Chondrocyte (in vitro differentiated cells): Measurements from ENCODE around the gene ZG16. TPM values are rescaled to one million over a fixed set of nuclear protein-coding genes. Genes with fewer than 3 reads are reported as not detected.

Experiments
- DNase-seq: peaks from one replicate; pipeline ENCODE4 v3.0.0; 2021; ENCODE audit warnings: mixed read lengths, low spot score
- H3K27ac Mint-ChIP-seq: one replicate; pipeline ENCODE4 v1.8.0; 2021; ENCODE audit warnings: mild to moderate bottlenecking, moderate library complexity, mixed read lengths; ENCODE audit not compliant: unreplicated experiment
- H3K27me3 Mint-ChIP-seq: 2 replicates; pipeline ENCODE4 v1.8.0; 2021; ENCODE audit warnings: low read depth, mixed read lengths
- H3K36me3 Mint-ChIP-seq: 2 replicates; pipeline ENCODE4 v1.8.0; 2021; ENCODE audit warnings: low read depth, mixed read lengths
- H3K4me1 Mint-ChIP-seq: 2 replicates; pipeline ENCODE4 v1.8.0; 2021; ENCODE audit warnings: low read depth, mild to moderate bottlenecking, mixed read lengths
- H3K4me3 Mint-ChIP-seq: one replicate; pipeline ENCODE4 v1.8.0; 2021; ENCODE audit warnings: mild to moderate bottlenecking, moderate library complexity, mixed read lengths; ENCODE audit not compliant: unreplicated experiment
- H3K9me3 Mint-ChIP-seq: 2 replicates; pipeline ENCODE4 v1.8.0; 2021; ENCODE audit warnings: low read depth, mixed read lengths
- CTCF ChIP-seq: fragments of 200-600 bp; sonication (generic); IDR thresholded peaks from 2 replicates; pipeline ENCODE4 v1.5.0; 2021; ENCODE audit warnings: antibody characterized with exemption, mild to moderate bottlenecking, moderate library complexity
- total RNA-seq: library from RNA; stranded (reverse); gene quantifications from 3 replicates; pipeline ENCODE4 v1.2.1, GENCODE V29; 2021

Gene ZG16
- total RNA-seq, 1 donor from 2014 or later: not detected

- Mint-ChIP-seq H3K4me1 (no peaks in the 10 kb centered on the region), H3K36me3 (no peaks in the 10 kb centered on the region), H3K4me3 (no peak overlapping the region), H3K27me3 (peaks cover 24% of the 10 kb centered on the region), H3K27ac (no peak overlapping the region), H3K9me3 (no peaks in the 10 kb centered on the region)
- DNase-seq: no peak
- TF ChIP-seq CTCF: no peak
Measured at GRCh38 chr16:29742683-29743275, 35.3 kb upstream of the ZG16 start.

GRCh38 chr16:29743475-29743826 is 34.6 kb upstream of the ZG16 start:
- Mint-ChIP-seq H3K27ac (no peak overlapping the region), H3K27me3 (peaks cover 18% of the 10 kb centered on the region), H3K4me1 (no peaks in the 10 kb centered on the region), H3K4me3 (no peak overlapping the region), H3K9me3 (no peaks in the 10 kb centered on the region), H3K36me3 (no peaks in the 10 kb centered on the region)
- TF ChIP-seq CTCF: no peak
- no peak for DNase-seq

- Mint-ChIP-seq H3K27ac (no peak overlapping the region), H3K9me3 (no peaks in the 10 kb centered on the region), H3K4me1 (no peaks in the 10 kb centered on the region), H3K4me3 (no peak overlapping the region), H3K27me3 (peaks cover 16% of the 10 kb centered on the region), H3K36me3 (no peaks in the 10 kb centered on the region)
- DNase-seq: no peak
- no peak for TF ChIP-seq CTCF
Measured at GRCh38 chr16:29743827-29744531, 34.1 kb upstream of the ZG16 start.

DNA sequence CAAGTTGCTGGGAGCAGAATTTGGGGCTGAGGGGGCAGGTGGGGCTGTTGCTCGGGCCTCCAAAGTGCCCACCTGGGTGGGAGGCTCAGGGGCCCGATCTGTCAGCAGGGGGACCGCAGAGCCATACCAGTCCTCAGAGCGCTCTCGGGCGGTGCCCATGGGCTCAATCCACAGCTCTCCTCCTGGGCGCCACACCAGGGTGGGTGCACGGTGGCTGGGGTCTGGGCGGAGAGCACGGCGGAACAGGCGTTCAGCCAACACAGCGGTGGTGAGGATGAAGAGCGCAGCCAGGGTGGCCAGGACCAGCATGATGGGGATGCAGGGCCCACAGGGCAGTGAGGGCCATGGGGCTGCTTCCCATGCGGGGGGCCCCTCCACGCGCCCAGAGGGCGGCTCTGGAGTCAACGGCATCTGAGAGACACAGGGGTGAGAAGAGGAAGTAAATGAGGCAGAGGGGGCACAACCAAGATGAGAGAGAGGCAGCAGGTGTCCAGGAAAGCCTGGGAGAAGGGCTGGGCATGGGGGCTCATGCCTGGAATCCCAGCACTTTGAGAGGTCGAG is 33.4 kb upstream of the ZG16 start:
- H3K4me3 Mint-ChIP-seq: no peak overlapping the region
- TF ChIP-seq CTCF: no peak
- no peaks in the 10 kb centered on the region for H3K9me3 Mint-ChIP-seq
- no peaks in the 10 kb centered on the region for H3K36me3 Mint-ChIP-seq
- no peak for DNase-seq
- peaks cover 16% of the 10 kb centered on the region for H3K27me3 Mint-ChIP-seq
- no peaks in the 10 kb centered on the region for H3K4me1 Mint-ChIP-seq
- H3K27ac Mint-ChIP-seq: no peak overlapping the region

- Mint-ChIP-seq H3K4me1 (no peaks in the 10 kb centered on the region), H3K4me3 (no peak overlapping the region), H3K36me3 (no peaks in the 10 kb centered on the region), H3K27me3 (peaks cover 11% of the 10 kb centered on the region), H3K27ac (no peak overlapping the region), H3K9me3 (no peaks in the 10 kb centered on the region)
- DNase-seq: no peak
- TF ChIP-seq CTCF: no peak
Measured at GRCh38 chr16:29745121-29745852, 32.8 kb upstream of the ZG16 start.
